Measurements from ENCODE around the gene TBC1D26. TPM values are rescaled to one million over a fixed set of nuclear protein-coding genes. Genes with fewer than 3 reads are reported as not detected.

Gene TBC1D26
- total RNA-seq, 1 donor from 2014 or later = not detected

DNA sequence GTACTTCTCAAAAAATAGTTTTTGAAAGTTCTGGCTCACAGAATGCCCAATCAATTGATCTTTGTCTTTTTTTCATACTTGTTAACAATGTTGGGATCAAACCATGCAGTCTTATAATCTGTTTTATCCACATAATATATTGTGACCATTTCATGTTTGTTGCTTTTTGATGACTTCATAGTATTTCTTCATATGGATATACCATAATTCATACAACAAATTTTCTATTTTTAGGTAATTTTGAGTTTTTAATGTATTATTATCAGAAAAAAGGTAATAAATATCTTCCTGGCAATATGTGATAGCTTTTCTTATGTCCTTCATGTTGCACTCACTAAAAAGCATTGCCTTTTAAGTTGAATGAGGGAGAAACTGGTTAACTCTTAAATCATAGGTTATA is 44.8 kb downstream of the TBC1D26 start:
- TF ChIP-seq, protein P1, sequence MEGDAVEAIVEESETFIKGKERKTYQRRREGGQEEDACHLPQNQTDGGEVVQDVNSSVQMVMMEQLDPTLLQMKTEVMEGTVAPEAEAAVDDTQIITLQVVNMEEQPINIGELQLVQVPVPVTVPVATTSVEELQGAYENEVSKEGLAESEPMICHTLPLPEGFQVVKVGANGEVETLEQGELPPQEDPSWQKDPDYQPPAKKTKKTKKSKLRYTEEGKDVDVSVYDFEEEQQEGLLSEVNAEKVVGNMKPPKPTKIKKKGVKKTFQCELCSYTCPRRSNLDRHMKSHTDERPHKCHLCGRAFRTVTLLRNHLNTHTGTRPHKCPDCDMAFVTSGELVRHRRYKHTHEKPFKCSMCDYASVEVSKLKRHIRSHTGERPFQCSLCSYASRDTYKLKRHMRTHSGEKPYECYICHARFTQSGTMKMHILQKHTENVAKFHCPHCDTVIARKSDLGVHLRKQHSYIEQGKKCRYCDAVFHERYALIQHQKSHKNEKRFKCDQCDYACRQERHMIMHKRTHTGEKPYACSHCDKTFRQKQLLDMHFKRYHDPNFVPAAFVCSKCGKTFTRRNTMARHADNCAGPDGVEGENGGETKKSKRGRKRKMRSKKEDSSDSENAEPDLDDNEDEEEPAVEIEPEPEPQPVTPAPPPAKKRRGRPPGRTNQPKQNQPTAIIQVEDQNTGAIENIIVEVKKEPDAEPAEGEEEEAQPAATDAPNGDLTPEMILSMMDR (IDR thresholded peaks at IDR 0.05; ENCODE audit: borderline replicate concordance) = no peak
- H3K4me1 ChIP-seq = no peaks in the 10 kb centered on the region
- intact Hi-C loops (cut with micrococcal nuclease) = no loop called here
- no peaks in the 10 kb centered on the region for H3K36me3 ChIP-seq
- DNase-seq = no peak
- peaks cover 15% of the 10 kb centered on the region for H3K9me3 ChIP-seq (replicated peaks)
- no peak overlapping the region for H3K4me3 ChIP-seq
- no peaks in the 10 kb centered on the region for H3K27me3 ChIP-seq (ENCODE audit: low read depth)
- H3K27ac ChIP-seq (replicated peaks) = no peak overlapping the region

- H3K27me3 ChIP-seq (ENCODE audit: low read depth) = no peaks in the 10 kb centered on the region
- intact Hi-C loops (cut with micrococcal nuclease) = no loop called here
- peaks cover 15% of the 10 kb centered on the region for H3K9me3 ChIP-seq (replicated peaks)
- no peaks in the 10 kb centered on the region for H3K36me3 ChIP-seq
- peaks cover 1% of the 10 kb centered on the region for H3K4me1 ChIP-seq
- no peak for DNase-seq
- TF ChIP-seq, protein P1 (IDR thresholded peaks at IDR 0.05; ENCODE audit: borderline replicate concordance) = no peak
- H3K27ac ChIP-seq (replicated peaks) = no peak overlapping the region
- H3K4me3 ChIP-seq = no peak overlapping the region
Observed at GRCh38 chr17:15777297-15777696, 45.2 kb downstream of the TBC1D26 start.

GRCh38 chr17:15777717-15778116 is 45.6 kb downstream of the TBC1D26 start:
- Histone ChIP-seq H3K27ac (replicated peaks) (no peak overlapping the region), H3K9me3 (replicated peaks) (peaks cover 15% of the 10 kb centered on the region), H3K36me3 (no peaks in the 10 kb centered on the region), H3K27me3 (ENCODE audit: low read depth) (no peaks in the 10 kb centered on the region), H3K4me3 (no peak overlapping the region), H3K4me1 (peaks cover 5% of the 10 kb centered on the region)
- no peak for DNase-seq
- intact Hi-C loops (cut with micrococcal nuclease) = no loop called here
- TF ChIP-seq, protein P1 (IDR thresholded peaks at IDR 0.05; ENCODE audit: borderline replicate concordance) = no peak

GRCh38 chr17:15779119-15779518 is 47.0 kb downstream of the TBC1D26 start:
- Histone ChIP-seq H3K27me3 (ENCODE audit: low read depth) (no peaks in the 10 kb centered on the region), H3K36me3 (no peaks in the 10 kb centered on the region), H3K27ac (replicated peaks) (no peak overlapping the region), H3K4me3 (no peak overlapping the region), H3K9me3 (replicated peaks) (peaks cover 15% of the 10 kb centered on the region), H3K4me1 (peaks cover 17% of the 10 kb centered on the region)
- DNase-seq = no peak
- intact Hi-C loops (cut with micrococcal nuclease) = no loop called here
- TF ChIP-seq, protein P1 (IDR thresholded peaks at IDR 0.05; ENCODE audit: borderline replicate concordance) = no peak

DNA sequence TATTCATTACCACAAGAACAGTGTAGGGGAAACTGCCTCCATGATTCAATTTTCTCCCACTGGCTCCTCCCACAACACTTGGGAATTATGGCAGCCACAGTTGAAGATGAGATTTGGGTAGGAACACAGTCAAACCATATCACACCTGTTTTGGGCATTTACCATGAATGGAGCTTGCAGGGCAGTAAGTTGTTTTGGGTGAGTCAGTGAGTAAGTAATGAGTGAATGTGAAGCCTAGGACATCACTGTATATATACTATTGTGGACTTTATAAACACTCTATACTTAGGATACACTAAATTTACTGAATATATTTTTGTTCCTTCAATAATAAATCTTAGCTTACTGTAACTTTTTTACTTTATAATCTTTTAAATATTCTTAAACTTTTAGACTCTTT is 48.1 kb downstream of the TBC1D26 start:
- Histone ChIP-seq H3K4me1 (peaks cover 27% of the 10 kb centered on the region), H3K9me3 (replicated peaks) (peaks cover 5% of the 10 kb centered on the region), H3K36me3 (no peaks in the 10 kb centered on the region), H3K27me3 (ENCODE audit: low read depth) (no peaks in the 10 kb centered on the region), H3K4me3 (no peak overlapping the region), H3K27ac (replicated peaks) (no peak overlapping the region)
- intact Hi-C loops (cut with micrococcal nuclease) = no loop called here
- DNase-seq = no peak
- TF ChIP-seq, protein P1 (IDR thresholded peaks at IDR 0.05; ENCODE audit: borderline replicate concordance) = no peak

- Histone ChIP-seq H3K4me3 (peak overlapping the region; percentile 64), H3K4me1 (peaks cover 33% of the 10 kb centered on the region), H3K9me3 (replicated peaks) (no peaks in the 10 kb centered on the region), H3K27me3 (ENCODE audit: low read depth) (no peaks in the 10 kb centered on the region), H3K27ac (replicated peaks) (peak overlapping the region; percentile 68), H3K36me3 (no peaks in the 10 kb centered on the region)
- peak; percentile 70 for DNase-seq
- intact Hi-C loops (cut with micrococcal nuclease) = no loop called here
- TF ChIP-seq, protein P1 (IDR thresholded peaks at IDR 0.05; ENCODE audit: borderline replicate concordance) = peak; percentile 13
Observed at GRCh38 chr17:15782866-15783265, 50.8 kb downstream of the TBC1D26 start.
